ENCODE data around the gene BAZ2A.
A peak's percentile ranks its signal among the peaks of the same experiment; 100 is the strongest.
"Not testable (repeated sequence)": the region's sequence is repeated elsewhere in the genome, so short reads cannot be mapped to it uniquely, and the experiment has no call there.

BAZ2A gene

GRCh38 chr12:56630180-56630632 lies at the start of gene BAZ2A:
BAZ2A (minus strand) TSS chr12:56630326; CDS start chr12:56617530, 12,796 bp downstream.
- peak; percentile 85 for DNase-seq

DNA sequence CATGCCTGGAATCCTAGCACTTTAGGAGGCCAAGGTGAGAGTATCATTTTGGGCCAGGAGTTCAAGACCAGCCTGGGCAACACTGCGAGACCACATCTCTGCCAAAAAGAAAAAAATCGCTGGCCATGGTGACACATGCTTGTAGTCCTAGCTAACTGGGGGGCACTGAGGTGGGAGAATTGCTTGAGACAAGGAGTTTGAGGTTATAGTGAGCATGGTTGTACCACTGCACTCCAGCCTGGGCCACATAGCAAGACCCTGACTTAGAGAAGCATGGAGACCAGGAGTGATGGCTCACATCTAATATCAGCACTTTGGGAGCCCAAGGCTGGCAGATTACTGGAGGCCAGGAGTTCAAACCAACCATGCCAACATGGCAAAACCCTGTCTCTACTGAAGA lies 48.7 kb upstream of the BAZ2A start:
- no peak for DNase-seq

DNA sequence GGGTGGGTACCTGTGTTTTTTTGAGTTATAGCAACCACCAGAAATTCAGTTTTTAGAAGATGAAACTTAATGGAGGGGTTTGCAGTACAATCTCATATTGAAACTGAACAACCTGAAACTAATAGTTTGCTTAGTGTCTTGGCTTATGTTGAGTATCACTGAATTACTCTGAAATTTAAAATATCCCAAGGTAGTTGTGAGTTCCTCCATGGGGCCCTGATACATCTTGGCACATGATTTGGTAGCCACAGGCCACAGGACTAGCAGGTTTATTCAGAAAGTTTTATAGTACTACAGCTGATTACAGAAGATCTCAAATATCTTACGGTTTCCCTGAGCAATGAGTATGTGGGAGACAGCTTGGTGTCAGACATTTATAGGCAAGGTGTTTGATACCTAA lies 47.6 kb upstream of the BAZ2A start:
- DNase-seq = no peak

- no peak for DNase-seq
Observed at GRCh38 chr12:56676851-56677580, 46.9 kb upstream of the BAZ2A start.

DNA sequence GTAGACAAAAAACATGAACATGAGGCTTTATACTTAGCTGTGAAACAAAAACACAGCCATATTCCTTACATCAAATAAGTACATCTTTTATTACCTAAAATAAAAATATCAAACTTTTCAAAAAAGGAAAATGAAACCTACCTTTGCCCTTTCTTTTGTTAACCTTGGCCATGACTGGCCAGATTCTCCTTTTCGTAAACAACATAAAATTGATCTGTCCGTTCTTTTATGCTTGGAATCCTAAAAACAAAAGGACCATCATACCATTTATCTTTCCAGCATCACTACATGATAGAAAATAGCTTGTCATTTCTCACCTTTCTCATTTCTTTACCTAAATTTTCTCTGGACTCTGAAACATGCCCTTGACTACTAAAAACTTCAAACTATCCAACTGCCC lies 41.5 kb upstream of the BAZ2A start:
- DNase-seq = no peak

DNA sequence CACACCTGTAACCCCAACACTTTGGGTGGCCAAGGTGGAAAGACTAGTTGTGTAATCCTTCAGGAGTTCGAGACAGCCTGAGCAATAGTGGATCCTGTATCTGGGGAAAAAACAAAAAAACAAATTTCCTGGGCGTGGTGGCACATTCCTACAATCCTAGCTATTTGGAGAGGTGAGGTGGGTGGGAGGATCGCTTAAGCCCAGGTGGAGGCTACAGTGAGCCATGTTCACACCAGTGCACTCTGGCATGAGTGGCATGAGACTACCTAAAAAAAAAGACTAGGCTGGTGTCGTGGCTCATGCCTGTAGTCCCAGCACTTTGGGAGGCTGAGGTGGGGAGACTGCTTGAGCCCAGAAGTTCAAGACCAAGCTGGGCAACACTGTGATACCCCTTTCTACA lies 40.7 kb upstream of the BAZ2A start:
- no peak for DNase-seq

- no peak for DNase-seq
Observed at GRCh38 chr12:56668197-56668457, 38.0 kb upstream of the BAZ2A start.

DNA sequence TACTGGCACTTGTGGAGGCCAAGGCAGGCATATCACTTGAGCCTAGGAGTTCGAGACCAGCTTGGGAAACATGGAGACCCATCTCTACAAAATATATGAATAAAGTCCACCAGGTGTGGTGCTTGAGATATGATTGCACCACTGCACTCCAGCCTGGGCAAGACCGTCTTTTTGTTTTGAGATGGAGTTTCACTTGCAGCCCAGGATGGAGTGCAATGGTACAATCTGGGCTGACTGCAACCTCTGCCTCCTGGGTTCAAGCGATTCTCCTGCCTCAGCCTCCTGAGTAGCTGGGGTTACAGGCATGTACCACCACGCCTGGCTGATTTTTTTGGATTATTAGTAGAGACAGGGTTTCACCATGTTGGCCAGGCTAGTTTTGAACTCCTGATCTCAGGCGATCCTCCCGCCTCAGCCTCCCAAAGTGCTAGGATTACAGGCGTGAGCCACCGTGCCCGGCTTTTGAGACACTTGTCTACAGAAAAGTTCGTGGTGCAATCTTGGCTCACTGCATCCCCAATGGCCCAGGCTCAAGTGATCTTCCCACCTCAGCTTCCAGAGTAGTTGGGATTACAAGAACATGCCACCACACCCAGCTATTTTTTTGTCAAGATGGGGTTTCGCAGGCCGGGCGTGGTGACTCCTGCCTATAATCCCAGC lies 32.0 kb upstream of the BAZ2A start:
- no peak for DNase-seq

GRCh38 chr12:56661560-56661959 lies 31.4 kb upstream of the BAZ2A start:
- no peak for DNase-seq

GRCh38 chr12:56658921-56659320 lies 28.8 kb upstream of the BAZ2A start:
- no peak for DNase-seq

GRCh38 chr12:56657416-56658379 lies 27.6 kb upstream of the BAZ2A start:
- DNase-seq = no peak

DNA sequence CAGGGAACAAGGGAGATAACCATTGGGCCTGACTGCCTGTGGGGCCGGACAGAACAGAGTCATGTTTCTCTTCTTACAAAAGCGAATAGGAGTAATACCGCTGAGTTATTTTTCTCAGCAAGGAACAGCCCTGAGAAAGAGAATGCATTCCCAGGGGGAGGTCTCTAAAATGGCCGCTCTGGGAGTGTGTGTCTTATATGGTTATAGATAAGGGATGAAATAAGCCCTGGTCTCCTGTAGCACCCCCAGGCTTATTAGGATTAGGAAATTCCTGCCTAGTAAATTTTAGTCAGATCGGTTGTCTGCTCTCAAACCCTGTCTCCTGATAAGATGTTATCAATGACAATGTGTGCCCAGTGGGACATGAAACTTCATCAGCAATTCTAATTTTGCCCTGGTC lies 23.7 kb upstream of the BAZ2A start:
- not testable (repeated sequence) for DNase-seq

DNA sequence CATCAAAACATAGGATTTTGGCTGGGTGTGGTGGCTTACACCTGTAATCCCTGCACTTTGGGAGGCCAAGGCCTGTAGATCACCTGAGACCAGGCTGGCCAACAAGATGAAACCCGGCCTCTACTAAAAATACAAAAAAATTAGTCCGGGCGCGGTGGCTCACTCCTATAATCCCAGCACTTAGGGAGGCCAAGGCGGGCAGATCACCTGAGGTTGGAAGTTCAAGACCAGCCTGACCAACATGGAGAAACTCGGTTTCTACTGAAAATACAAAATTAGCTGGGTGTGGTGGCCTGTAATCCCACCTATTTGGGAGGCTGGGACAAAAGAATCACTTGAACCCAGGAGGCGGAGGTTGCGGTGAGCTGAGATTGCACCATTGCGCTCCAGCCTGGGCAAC lies 17.9 kb upstream of the BAZ2A start:
- DNase-seq = not testable (repeated sequence)

GRCh38 chr12:56645717-56646446 lies 15.8 kb upstream of the BAZ2A start, which contains the start of gene ATP5F1B:
ATP5F1B (minus strand) TSS chr12:56645984; CDS start chr12:56645963, 21 bp downstream.
- peak; percentile 99 for DNase-seq

GRCh38 chr12:56645201-56645716 lies 15.1 kb upstream of the BAZ2A start:
- DNase-seq = no peak

- no peak for DNase-seq
Observed at GRCh38 chr12:56644654-56645053, 14.5 kb upstream of the BAZ2A start.

GRCh38 chr12:56641219-56641618 lies 11.1 kb upstream of the BAZ2A start:
- no peak for DNase-seq

GRCh38 chr12:56637621-56638020 lies 7.5 kb upstream of the BAZ2A start:
- DNase-seq = no peak

GRCh38 chr12:56636675-56637540 lies 6.8 kb upstream of the BAZ2A start:
- DNase-seq = peak; percentile 100

DNA sequence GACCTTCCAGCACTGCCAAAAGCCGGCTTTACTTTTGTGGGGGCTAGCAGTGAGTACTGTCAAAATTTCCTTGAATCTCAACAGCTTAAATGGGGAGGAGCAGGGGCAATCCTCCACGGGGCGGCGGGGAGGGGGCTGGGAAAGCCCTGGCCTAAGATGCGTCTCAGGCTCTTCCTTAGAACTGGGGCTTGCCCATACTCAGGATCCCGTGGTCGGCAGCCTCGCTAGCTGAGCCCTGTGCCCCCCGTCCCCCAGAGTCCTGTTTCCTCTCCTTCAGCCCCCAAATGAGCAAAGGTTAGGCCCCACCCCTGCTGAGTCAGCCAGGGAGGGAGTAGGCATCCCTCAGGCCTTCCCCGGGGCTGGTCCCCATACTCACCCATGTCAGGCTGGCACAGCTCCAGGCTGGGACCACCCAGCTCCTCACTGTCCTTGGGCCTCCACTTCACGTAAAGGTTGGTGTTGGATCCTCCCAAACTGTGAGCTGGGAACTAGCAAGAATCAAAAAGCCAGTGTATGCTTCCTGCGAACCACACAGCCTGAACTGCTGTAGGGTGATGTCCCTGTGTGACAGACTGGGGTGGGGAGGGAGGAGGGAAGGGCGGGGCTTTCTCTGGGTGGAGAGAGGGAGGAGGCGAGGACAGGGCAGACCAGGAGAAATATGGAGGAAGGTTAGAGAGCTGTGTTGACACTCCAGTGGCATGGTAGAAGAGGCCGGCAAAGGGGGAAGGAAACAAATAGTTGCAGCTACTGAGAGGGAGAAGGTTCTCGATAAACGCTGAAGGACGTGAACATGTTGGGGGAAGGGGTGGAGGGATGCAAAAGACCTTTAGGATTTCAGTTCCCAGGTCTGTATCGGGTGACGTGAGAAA lies 5.9 kb upstream of the BAZ2A start:
- peak; percentile 88 for DNase-seq

All from NCI-H345 (cell line).